Measurements from ENCODE around the gene MRPL43.
"Not testable (repeated sequence)": the region's sequence is repeated elsewhere in the genome, so short reads cannot be mapped to it uniquely, and the experiment has no call there.

Gene MRPL43

GRCh38 chr10:100983868-100984671 is 3.2 kb downstream of the MRPL43 start:
- no peak for DNase-seq (ENCODE audit: low read depth in 2 of 2)

GRCh38 chr10:100982916-100983830 is 4.1 kb downstream of the MRPL43 start:
- no peak for DNase-seq (ENCODE audit: low read depth in 2 of 2)

GRCh38 chr10:100981178-100981772 is 6.0 kb downstream of the MRPL43 start:
- DNase-seq (ENCODE audit: low read depth in 2 of 2): no peak

GRCh38 chr10:100980711-100981110 is 6.6 kb downstream of the MRPL43 start:
- DNase-seq (ENCODE audit: low read depth in 2 of 2): no peak

GRCh38 chr10:100980311-100980710 is 7.0 kb downstream of the MRPL43 start:
- DNase-seq (ENCODE audit: low read depth in 2 of 2): no peak

GRCh38 chr10:100979791-100980272 is 7.5 kb downstream of the MRPL43 start:
- no peak for DNase-seq (ENCODE audit: low read depth in 2 of 2)

- DNase-seq (ENCODE audit: low read depth in 2 of 2): no peak
These were observed 8.4 kb downstream of the MRPL43 start for GRCh38 chr10:100978901-100979195.

GRCh38 chr10:100978121-100978900 is 9.0 kb downstream of the MRPL43 start:
- DNase-seq (ENCODE audit: low read depth in 2 of 2): no peak

GRCh38 chr10:100977436-100977835 is 9.9 kb downstream of the MRPL43 start:
- DNase-seq (ENCODE audit: low read depth in 2 of 2): no peak

GRCh38 chr10:100976906-100977305 is 10.4 kb downstream of the MRPL43 start:
- no peak for DNase-seq (ENCODE audit: low read depth in 2 of 2)

GRCh38 chr10:100975397-100975796 is 11.9 kb downstream of the MRPL43 start:
- not testable (repeated sequence) for DNase-seq (ENCODE audit: low read depth in 2 of 2)

GRCh38 chr10:100972904-100973535 is 14.3 kb downstream of the MRPL43 start:
- no peak for DNase-seq (ENCODE audit: low read depth in 2 of 2)

GRCh38 chr10:100972115-100972903 is 15.0 kb downstream of the MRPL43 start:
- DNase-seq (ENCODE audit: low read depth in 2 of 2): no peak

GRCh38 chr10:100970914-100971811 is 16.1 kb downstream of the MRPL43 start:
- DNase-seq (ENCODE audit: low read depth in 2 of 2): no peak

GRCh38 chr10:100970076-100970913 is 17.0 kb downstream of the MRPL43 start:
- DNase-seq (ENCODE audit: low read depth in 2 of 2): no peak

- DNase-seq (ENCODE audit: low read depth in 2 of 2): peak in 1 of 2 donors; percentile 22
These were observed 17.9 kb downstream of the MRPL43 start, which contains the start of gene SEMA4G for GRCh38 chr10:100969187-100970075. Gene SEMA4G (plus strand): TSS chr10:100969504. CDS start chr10:100972913, 3,409 bp downstream.

GRCh38 chr10:100968863-100969186 is 18.5 kb downstream of the MRPL43 start:
- DNase-seq (ENCODE audit: low read depth in 2 of 2): no peak

All from activated CD4-positive, alpha-beta T cell treated with anti-CD3 and anti-CD28 coated beads for 24 hours (primary cell).